ENCODE measurements around the gene COX10.

The COX10 gene

GRCh38 chr17:14068542-14069250 is 608 bp upstream of the COX10 start:
- peak overlapping the region; percentile 93 to 100 (median 100) for H3K4me3 ChIP-seq (ENCODE audit: control insufficient read depth in 1 of 7, extremely low read depth in 1 of 7, insufficient read depth in 4 of 7, low read depth in 2 of 7, low read length in 6 of 7)
- WGBS (ENCODE audit: insufficient coverage): 29% methylated on average over 21 of the region's 25 CpGs
- peaks cover 0 to 12% (median 2%) of the 10 kb centered on the region in 5 experiments for H3K9me3 ChIP-seq (ENCODE audit: control extremely low read depth in 1 of 5, control insufficient read depth in 4 of 5, insufficient read depth in 2 of 5, low read depth in 1 of 5, low read length in 4 of 5)
- peak in 2 of 3 donors; percentile 9 to 25 for DNase-seq
- H3K27ac ChIP-seq (ENCODE audit: insufficient read depth in 1 of 2, low read depth in 1 of 2, low read length in 2 of 2, poor library complexity in 1 of 2, severe bottlenecking in 2 of 2): peak overlapping the region in 1 of 2 experiments; percentile 93
- H3K4me1 ChIP-seq (ENCODE audit: control extremely low read depth in 1 of 4, control insufficient read depth in 4 of 4, insufficient read depth in 4 of 4, low read length in 3 of 4): peaks cover 11 to 19% (median 16%) of the 10 kb centered on the region in 4 experiments
- peaks cover 0 to 26% (median 7%) of the 10 kb centered on the region in 4 experiments for H3K36me3 ChIP-seq (ENCODE audit: control insufficient read depth in 4 of 4, insufficient read depth in 4 of 4, low read length in 3 of 4)
- H3K27me3 ChIP-seq (replicated peaks in 2 of 5; ENCODE audit: control insufficient read depth in 4 of 5, insufficient read depth in 5 of 5, low read length in 4 of 5): no peaks in the 10 kb centered on the region
- ChIA-PET POLR2A (no interaction called here), CTCF (no interaction called here)

DNA sequence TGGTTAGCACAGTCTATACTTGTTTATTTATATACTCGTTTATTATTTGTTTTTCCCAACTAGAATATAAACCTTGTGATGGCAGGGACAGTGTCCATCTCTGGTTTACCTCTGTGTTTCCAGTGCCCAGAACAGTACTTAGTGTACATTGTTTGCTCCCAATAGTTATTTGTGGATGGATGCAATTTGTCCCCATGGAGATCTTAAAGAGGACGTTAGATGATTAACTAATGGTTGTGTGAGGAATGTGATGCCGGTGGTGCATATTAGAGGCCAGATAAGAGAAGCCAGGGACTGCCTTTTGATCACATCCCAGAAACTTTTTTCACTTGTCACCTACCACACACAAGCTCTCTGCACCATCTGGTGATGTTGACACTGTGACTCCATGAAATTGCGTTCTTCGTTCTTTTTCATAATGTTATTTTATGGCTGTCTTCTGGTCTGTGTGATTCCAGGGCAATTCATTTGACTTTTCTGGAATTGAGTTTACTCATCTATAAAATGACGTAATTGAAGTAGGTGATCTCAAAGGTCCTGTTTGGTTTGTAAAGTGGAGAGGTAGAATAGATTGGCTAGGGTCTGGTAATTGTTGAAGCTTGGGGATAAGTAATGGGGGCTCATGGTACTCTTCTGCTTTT is 1.2 kb downstream of the COX10 start:
- no peak for DNase-seq
- H3K9me3 ChIP-seq (ENCODE audit: control extremely low read depth in 1 of 5, control insufficient read depth in 4 of 5, insufficient read depth in 2 of 5, low read depth in 1 of 5, low read length in 4 of 5): peaks cover 0 to 6% (median 0%) of the 10 kb centered on the region in 5 experiments
- ChIA-PET CTCF (interaction anchor here (0.9 kb wide), 1 partner anchor 857 kb away, joined by 5 read pairs; no protein-coding TSS in a partner anchor), POLR2A (no interaction called here)
- peak overlapping the region in 6 of 7 experiments; percentile 93 to 100 (median 100) for H3K4me3 ChIP-seq (ENCODE audit: control insufficient read depth in 1 of 7, extremely low read depth in 1 of 7, insufficient read depth in 4 of 7, low read depth in 2 of 7, low read length in 6 of 7)
- WGBS (ENCODE audit: insufficient coverage): 100% methylated on average over 1 of the region's 6 CpGs
- H3K4me1 ChIP-seq (ENCODE audit: control extremely low read depth in 1 of 4, control insufficient read depth in 4 of 4, insufficient read depth in 4 of 4, low read length in 3 of 4): peaks cover 11 to 19% (median 16%) of the 10 kb centered on the region in 4 experiments
- peak overlapping the region in 1 of 2 experiments; percentile 93 for H3K27ac ChIP-seq (ENCODE audit: insufficient read depth in 1 of 2, low read depth in 1 of 2, low read length in 2 of 2, poor library complexity in 1 of 2, severe bottlenecking in 2 of 2)
- no peaks in the 10 kb centered on the region for H3K27me3 ChIP-seq (replicated peaks in 2 of 5; ENCODE audit: control insufficient read depth in 4 of 5, insufficient read depth in 5 of 5, low read length in 4 of 5)
- H3K36me3 ChIP-seq (ENCODE audit: control insufficient read depth in 4 of 4, insufficient read depth in 4 of 4, low read length in 3 of 4): peaks cover 0 to 27% (median 5%) of the 10 kb centered on the region in 4 experiments

DNA sequence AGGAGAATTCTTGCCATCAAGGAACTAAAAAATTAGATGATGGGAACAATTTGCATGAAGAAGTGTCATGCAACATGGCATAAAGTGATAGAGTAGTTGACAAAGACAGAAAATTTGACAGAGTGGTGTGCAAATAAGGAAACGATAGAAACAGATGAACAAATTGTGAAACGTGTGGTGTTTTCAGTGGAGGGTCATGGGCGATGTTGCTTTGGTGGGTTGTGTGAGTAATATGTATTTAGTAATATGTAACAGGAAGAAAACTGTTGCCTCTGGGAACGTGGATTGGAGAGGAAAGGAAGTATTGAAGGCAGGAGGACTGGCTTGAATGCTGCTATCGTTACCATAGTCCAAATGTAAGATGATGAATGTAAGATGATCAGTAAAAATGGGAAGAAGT is 3.6 kb downstream of the COX10 start:
- Histone ChIP-seq H3K27me3 (replicated peaks in 2 of 5; ENCODE audit: control insufficient read depth in 4 of 5, insufficient read depth in 5 of 5, low read length in 4 of 5) (no peaks in the 10 kb centered on the region), H3K4me1 (ENCODE audit: control extremely low read depth in 1 of 4, control insufficient read depth in 4 of 4, insufficient read depth in 4 of 4, low read length in 3 of 4) (peaks cover 11 to 19% (median 16%) of the 10 kb centered on the region in 4 experiments), H3K4me3 (ENCODE audit: control insufficient read depth in 1 of 7, extremely low read depth in 1 of 7, insufficient read depth in 4 of 7, low read depth in 2 of 7, low read length in 6 of 7) (no peak overlapping the region), H3K27ac (ENCODE audit: insufficient read depth in 1 of 2, low read depth in 1 of 2, low read length in 2 of 2, poor library complexity in 1 of 2, severe bottlenecking in 2 of 2) (no peak overlapping the region), H3K36me3 (ENCODE audit: control insufficient read depth in 4 of 4, insufficient read depth in 4 of 4, low read length in 3 of 4) (peaks cover 0 to 35% (median 17%) of the 10 kb centered on the region in 4 experiments), H3K9me3 (ENCODE audit: control extremely low read depth in 1 of 5, control insufficient read depth in 4 of 5, insufficient read depth in 2 of 5, low read depth in 1 of 5, low read length in 4 of 5) (no peaks in the 10 kb centered on the region)
- ChIA-PET CTCF (no interaction called here), POLR2A (no interaction called here)
- WGBS (ENCODE audit: insufficient coverage): 96% methylated on average over 5 of the region's 5 CpGs
- DNase-seq: no peak

DNA sequence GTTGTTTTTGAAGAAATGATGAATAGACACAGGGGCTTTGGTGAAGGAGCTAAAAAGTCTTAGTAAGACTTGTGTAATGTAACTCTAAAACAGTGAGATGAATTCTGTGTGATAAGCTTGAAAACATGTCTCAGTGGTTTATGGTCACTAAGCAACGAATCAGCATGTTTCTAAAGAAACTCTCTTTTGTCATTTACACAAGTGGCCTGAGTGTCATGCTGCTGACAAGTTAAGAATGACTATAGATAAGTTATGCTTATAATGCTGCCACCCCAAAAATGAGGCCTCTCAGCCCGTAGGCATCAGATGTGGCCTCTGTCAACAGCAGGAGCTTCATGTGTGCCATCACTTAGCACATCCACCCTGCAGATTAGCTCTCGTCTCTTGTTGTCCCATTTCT is 8.7 kb downstream of the COX10 start:
- DNase-seq: peak in 2 of 3 donors; percentile 15 to 31
- H3K9me3 ChIP-seq (ENCODE audit: control extremely low read depth in 1 of 5, control insufficient read depth in 4 of 5, insufficient read depth in 2 of 5, low read depth in 1 of 5, low read length in 4 of 5): no peaks in the 10 kb centered on the region
- 90% methylated on average over 2 of the region's 3 CpGs for WGBS (ENCODE audit: insufficient coverage)
- H3K36me3 ChIP-seq (ENCODE audit: control insufficient read depth in 4 of 4, insufficient read depth in 4 of 4, low read length in 3 of 4): peaks cover 5 to 58% (median 30%) of the 10 kb centered on the region in 4 experiments
- H3K4me3 ChIP-seq (ENCODE audit: control insufficient read depth in 1 of 7, extremely low read depth in 1 of 7, insufficient read depth in 4 of 7, low read depth in 2 of 7, low read length in 6 of 7): no peak overlapping the region
- no peaks in the 10 kb centered on the region for H3K27me3 ChIP-seq (replicated peaks in 2 of 5; ENCODE audit: control insufficient read depth in 4 of 5, insufficient read depth in 5 of 5, low read length in 4 of 5)
- POLR2A ChIA-PET: no interaction called here
- CTCF ChIA-PET: interaction anchor here (1.1 kb wide), 1 partner anchor 17 kb away, joined by 4 read pairs; no protein-coding TSS in a partner anchor
- H3K4me1 ChIP-seq (ENCODE audit: control extremely low read depth in 1 of 4, control insufficient read depth in 4 of 4, insufficient read depth in 4 of 4, low read length in 3 of 4): no peaks in the 10 kb centered on the region
- H3K27ac ChIP-seq (ENCODE audit: insufficient read depth in 1 of 2, low read depth in 1 of 2, low read length in 2 of 2, poor library complexity in 1 of 2, severe bottlenecking in 2 of 2): no peak overlapping the region

- Histone ChIP-seq H3K9me3 (ENCODE audit: control extremely low read depth in 1 of 5, control insufficient read depth in 4 of 5, insufficient read depth in 2 of 5, low read depth in 1 of 5, low read length in 4 of 5) (no peaks in the 10 kb centered on the region), H3K36me3 (ENCODE audit: control insufficient read depth in 4 of 4, insufficient read depth in 4 of 4, low read length in 3 of 4) (peaks cover 5 to 51% (median 27%) of the 10 kb centered on the region in 4 experiments), H3K27me3 (replicated peaks in 2 of 5; ENCODE audit: control insufficient read depth in 4 of 5, insufficient read depth in 5 of 5, low read length in 4 of 5) (no peaks in the 10 kb centered on the region), H3K4me1 (ENCODE audit: control extremely low read depth in 1 of 4, control insufficient read depth in 4 of 4, insufficient read depth in 4 of 4, low read length in 3 of 4) (no peaks in the 10 kb centered on the region), H3K4me3 (ENCODE audit: control insufficient read depth in 1 of 7, extremely low read depth in 1 of 7, insufficient read depth in 4 of 7, low read depth in 2 of 7, low read length in 6 of 7) (no peak overlapping the region), H3K27ac (ENCODE audit: insufficient read depth in 1 of 2, low read depth in 1 of 2, low read length in 2 of 2, poor library complexity in 1 of 2, severe bottlenecking in 2 of 2) (no peak overlapping the region)
- WGBS (ENCODE audit: insufficient coverage): 100% methylated on average over 3 of the region's 4 CpGs
- CTCF ChIA-PET: interaction anchor here (1.4 kb wide), 1 partner anchor 10 kb away, joined by 5 read pairs; no protein-coding TSS in a partner anchor
- POLR2A ChIA-PET: no interaction called here
- no peak for DNase-seq
Observed at GRCh38 chr17:14080847-14081251, 11.5 kb downstream of the COX10 start.

GRCh38 chr17:14082848-14083247 is 13.5 kb downstream of the COX10 start:
- ChIA-PET CTCF (interaction anchor here (0.7 kb wide), 1 partner anchor 119 kb away, joined by 3 read pairs; no protein-coding TSS in a partner anchor), POLR2A (no interaction called here)
- H3K27me3 ChIP-seq (replicated peaks in 2 of 5; ENCODE audit: control insufficient read depth in 4 of 5, insufficient read depth in 5 of 5, low read length in 4 of 5): no peaks in the 10 kb centered on the region
- H3K36me3 ChIP-seq (ENCODE audit: control insufficient read depth in 4 of 4, insufficient read depth in 4 of 4, low read length in 3 of 4): peaks cover 5 to 32% (median 13%) of the 10 kb centered on the region in 4 experiments
- no peak overlapping the region for H3K4me3 ChIP-seq (ENCODE audit: control insufficient read depth in 1 of 7, extremely low read depth in 1 of 7, insufficient read depth in 4 of 7, low read depth in 2 of 7, low read length in 6 of 7)
- no peaks in the 10 kb centered on the region for H3K9me3 ChIP-seq (ENCODE audit: control extremely low read depth in 1 of 5, control insufficient read depth in 4 of 5, insufficient read depth in 2 of 5, low read depth in 1 of 5, low read length in 4 of 5)
- H3K27ac ChIP-seq (ENCODE audit: insufficient read depth in 1 of 2, low read depth in 1 of 2, low read length in 2 of 2, poor library complexity in 1 of 2, severe bottlenecking in 2 of 2): no peak overlapping the region
- no peak for DNase-seq
- 94% methylated on average over 7 of the region's 8 CpGs for WGBS (ENCODE audit: insufficient coverage)
- H3K4me1 ChIP-seq (ENCODE audit: control extremely low read depth in 1 of 4, control insufficient read depth in 4 of 4, insufficient read depth in 4 of 4, low read length in 3 of 4): peaks cover 0 to 2% (median 0%) of the 10 kb centered on the region in 4 experiments

GRCh38 chr17:14084955-14085354 is 15.7 kb downstream of the COX10 start:
- Histone ChIP-seq H3K4me1 (ENCODE audit: control extremely low read depth in 1 of 4, control insufficient read depth in 4 of 4, insufficient read depth in 4 of 4, low read length in 3 of 4) (peaks cover 0 to 5% (median 0%) of the 10 kb centered on the region in 4 experiments), H3K27me3 (replicated peaks in 2 of 5; ENCODE audit: control insufficient read depth in 4 of 5, insufficient read depth in 5 of 5, low read length in 4 of 5) (no peaks in the 10 kb centered on the region), H3K36me3 (ENCODE audit: control insufficient read depth in 4 of 4, insufficient read depth in 4 of 4, low read length in 3 of 4) (peaks cover 0 to 17% (median under 1%) of the 10 kb centered on the region in 4 experiments), H3K27ac (ENCODE audit: insufficient read depth in 1 of 2, low read depth in 1 of 2, low read length in 2 of 2, poor library complexity in 1 of 2, severe bottlenecking in 2 of 2) (no peak overlapping the region), H3K4me3 (ENCODE audit: control insufficient read depth in 1 of 7, extremely low read depth in 1 of 7, insufficient read depth in 4 of 7, low read depth in 2 of 7, low read length in 6 of 7) (no peak overlapping the region), H3K9me3 (ENCODE audit: control extremely low read depth in 1 of 5, control insufficient read depth in 4 of 5, insufficient read depth in 2 of 5, low read depth in 1 of 5, low read length in 4 of 5) (no peaks in the 10 kb centered on the region)
- 100% methylated on average over 1 of the region's 2 CpGs for WGBS (ENCODE audit: insufficient coverage)
- no peak for DNase-seq
- CTCF ChIA-PET: no interaction called here
- POLR2A ChIA-PET: no interaction called here

All from common myeloid progenitor, CD34-positive (primary cell).